A549 (cell line): Measurements from ENCODE around the gene UTS2R. TPM values are rescaled to one million over a fixed set of nuclear protein-coding genes. Genes with fewer than 3 reads are reported as not detected.

Experiments
- ATAC-seq, 2 experiments: fragments of 200-7000 bp in 1 of 2; fragments of >200 bp in 1 of 2; cut with Nextera tagmentation in 1 of 2; cut with Tn5 transposase in 1 of 2; 3 replicates each; pipeline versions ENCODE4 v1.8.0 to v1.9.1; 2018 to 2020; ENCODE audit warnings: mild to moderate bottlenecking in 1 of 2, moderate library complexity in 1 of 2
- CTCF ChIA-PET: fragments of 300-600 bp; sonication (Branson Sonifier 250); formaldehyde crosslinking; extraction: SDS; loops from one replicate; lab custom pipeline; 2021; ENCODE audit warnings: antibody characterized with exemption, inconsistent platforms; lab: Yijun Ruan, JAX
- POLR2A ChIA-PET: fragments of 350-600 bp; formaldehyde crosslinking; extraction: SDS; loops from one replicate; lab custom pipeline; 2021; ENCODE audit warnings: antibody characterized with exemption, inconsistent platforms; lab: Yijun Ruan, JAX
- DNase-seq, 2 experiments: peaks; one replicate each; pipeline versions ENCODE4 v3.0.0 to v3.0.0-alpha.2; 2011 to 2016; ENCODE audit warnings: low read depth in 1 of 2, low spot score in 1 of 2
- FAIRE-seq: peaks from 2 replicates; lab custom pipeline; 2011; peaks lifted over from hg19 to GRCh38; lab: Jason Lieb, UNC
- H3K27ac ChIP-seq, 2 experiments: fragments of >200 bp; sonication (Bioruptor Twin); formaldehyde crosslinking; 3 replicates each; pipeline ENCODE4 v1.5.1; 2016 to 2017
- H3K4me1 ChIP-seq: fragments of >200 bp; sonication (Bioruptor Twin); formaldehyde crosslinking; 3 replicates; pipeline ENCODE4 v1.6.1; 2016
- H3K4me2 ChIP-seq: fragments of >200 bp; sonication (Bioruptor Twin); formaldehyde crosslinking; 3 replicates; pipeline ENCODE4 v1.6.1; 2016
- H3K4me3 ChIP-seq: fragments of >200 bp; sonication (Bioruptor Twin); formaldehyde crosslinking; 3 replicates; pipeline ENCODE4 v1.5.1; 2016
- H3K9me3 ChIP-seq: fragments of >200 bp; sonication (Bioruptor Twin); formaldehyde crosslinking; 3 replicates; pipeline ENCODE4 v1.6.1; 2016
- CTCF ChIP-seq: fragments of >200 bp; sonication (Bioruptor Twin); formaldehyde crosslinking; IDR thresholded peaks from 3 replicates; pipeline ENCODE4 v1.5.1; 2016
- ESRRA ChIP-seq: fragments of 150-350 bp; IDR thresholded peaks from 2 replicates; pipeline ENCODE4 v1.6.1; 2014; ENCODE audit warnings: mild to moderate bottlenecking, low read length, borderline replicate concordance
- FOSB ChIP-seq: fragments of 250-450 bp; sonication (Bioruptor Pico); IDR thresholded peaks from 2 replicates; pipeline ENCODE4 v1.5.0; 2020; ENCODE audit warnings: mild to moderate bottlenecking, moderate library complexity
- FOXS1 ChIP-seq: fragments of 250-450 bp; sonication (Bioruptor Pico); IDR thresholded peaks from 2 replicates; pipeline ENCODE4 v1.5.0; 2020; ENCODE audit warnings: mild to moderate bottlenecking, moderate library complexity
- GATA3 ChIP-seq: IDR thresholded peaks from 2 replicates; pipeline ENCODE4 v1.6.1; 2012; ENCODE audit warnings: borderline replicate concordance
- HES2 ChIP-seq: fragments of >200 bp; sonication (Bioruptor Twin); formaldehyde crosslinking; IDR thresholded peaks from 2 replicates; pipeline ENCODE4 v1.6.1; 2016
- HOXB5 ChIP-seq: fragments of 250-450 bp; sonication (Bioruptor Pico); IDR thresholded peaks from 2 replicates; pipeline ENCODE4 v1.5.0; 2020; ENCODE audit warnings: mild to moderate bottlenecking, moderate library complexity
- KDM1A ChIP-seq: fragments of 200-600 bp; sonication (generic); IDR thresholded peaks from 2 replicates; pipeline ENCODE4 v1.6.1; 2016; ENCODE audit warnings: low read depth, mild to moderate bottlenecking
- KDM5A ChIP-seq: fragments of 200-600 bp; sonication (generic); IDR thresholded peaks from 2 replicates; pipeline ENCODE4 v1.6.1; 2016; ENCODE audit warnings: antibody characterized with exemption, mild to moderate bottlenecking
- MAZ ChIP-seq: fragments of 150-350 bp; IDR thresholded peaks from 2 replicates; pipeline ENCODE4 v1.6.1; 2014; ENCODE audit warnings: antibody characterized with exemption, low read depth, low read length, borderline replicate concordance
- PBX3 ChIP-seq: IDR thresholded peaks from 2 replicates; pipeline ENCODE4 v1.6.1; 2012
- PHF8 ChIP-seq: fragments of 200-600 bp; sonication (generic); IDR thresholded peaks from 2 replicates; pipeline ENCODE4 v1.6.1; 2016; ENCODE audit warnings: low read depth, mild to moderate bottlenecking, antibody characterized with exemption, moderate library complexity, borderline replicate concordance
- POLR2A ChIP-seq: IDR thresholded peaks from 2 replicates; pipeline ENCODE4 v1.6.1; 2012; ENCODE audit warnings: mild to moderate bottlenecking, low read length
- POLR2AphosphoS2 ChIP-seq: conservative IDR thresholded peaks from 2 replicates; pipeline ENCODE4 v1.6.1; 2012; ENCODE audit warnings: low read length, improper control_type of control experiment, inconsistent platforms
- RARB ChIP-seq: fragments of 250-450 bp; sonication (Bioruptor Pico); IDR thresholded peaks from 2 replicates; pipeline ENCODE4 v1.8.0; 2021; ENCODE audit warnings: mild to moderate bottlenecking, moderate library complexity
- REST ChIP-seq: fragments of 200-600 bp; sonication (generic); IDR thresholded peaks from 2 replicates; pipeline ENCODE4 v1.6.1; 2016; ENCODE audit warnings: antibody characterized with exemption, mild to moderate bottlenecking, moderate library complexity
- RFX5 ChIP-seq: fragments of 450-650 bp; IDR thresholded peaks from 2 replicates; pipeline ENCODE4 v1.7.1; 2014; ENCODE audit warnings: antibody characterized with exemption, mild to moderate bottlenecking, moderate library complexity
- SMC3 ChIP-seq: fragments of >200 bp; sonication (Bioruptor Twin); formaldehyde crosslinking; IDR thresholded peaks from 3 replicates; pipeline ENCODE4 v1.6.1; 2018; ENCODE audit warnings: inconsistent platforms
- TFCP2L1 ChIP-seq: fragments of 250-450 bp; sonication (Bioruptor Pico); IDR thresholded peaks from 2 replicates; pipeline ENCODE4 v1.5.0; 2021; ENCODE audit warnings: mild to moderate bottlenecking
- TP53 ChIP-seq: fragments of 250-450 bp; sonication (Bioruptor Pico); IDR thresholded peaks from 2 replicates; pipeline ENCODE4 v1.5.0; 2021; ENCODE audit warnings: mild to moderate bottlenecking, moderate library complexity
- WGBS: methylation state at CpG from one replicate; pipeline ENCODE4 v1.1.6; 2017; ENCODE audit errors: missing lambda C conversion rate; 5-methylcytosine and 5-hydroxymethylcytosine counted together
- polyA plus RNA-seq, 4 experiments: library from polyadenylated mRNA; depleted of rRNA in 3 of 4; stranded (reverse); fragments of >200 nt; fragmentation: RNase III in 1 of 4; extraction: RNeasy Plus Mini Kit Qiagen cat#74134 plus additional on column Dnase treatment in 1 of 4; gene quantifications; 2 replicates in 3 of 4; 3 replicates in 1 of 4; pipeline ENCODE4 v1.2.3, GENCODE V29; 2011 to 2017
- small RNA-seq, 6 experiments: library from RNA; depleted of rRNA; stranded (forward); fragments of <200 nt; gene quantifications; one replicate each; pipeline ENCODE3, GENCODE V24; 2012

UTS2R gene
- polyA plus RNA-seq, 2 of the 4 experiments (the other 2 are of a cell fraction), result not detected

GRCh38 chr17:82424863-82425159, 53.2 kb downstream of the UTS2R start:
- TF ChIP-seq ESRRA (no peak), TFCP2L1 (CRISPR knock-in tag) (no peak), POLR2A (no peak), KDM1A (no peak), HES2 (no peak), RARB (CRISPR knock-in tag) (no peak), RFX5 (no peak), PBX3 (no peak), MAZ (no peak), KDM5A (no peak), SMC3 (no peak), FOXS1 (CRISPR knock-in tag) (no peak), POLR2AphosphoS2 (no peak), PHF8 (no peak), GATA3 (no peak), TP53 (no peak), REST (no peak), FOSB (CRISPR knock-in tag) (no peak), HOXB5 (CRISPR knock-in tag) (no peak), CTCF (no peak)
- TF ChIP-seq, all 56 proteins: peak for 0
- H3K4me2 ChIP-seq, result no peak overlapping the region
- ChIA-PET CTCF (interaction anchor here (1.8 to 3.9 kb wide), 2 partner anchors 10 to 22 kb away, joined by 5 to 21 read pairs; no protein-coding TSS in a partner anchor), POLR2A (no interaction called here)
- H3K9me3 ChIP-seq, result peaks cover 14% of the 10 kb centered on the region
- ATAC-seq (no peak), FAIRE-seq (no peak), DNase-seq (no peak)
- no peaks in the 10 kb centered on the region for H3K4me1 ChIP-seq
- H3K27ac ChIP-seq, result no peak overlapping the region
- 98% methylated on average over 2 of the region's 2 CpGs for WGBS
- no peak overlapping the region for H3K4me3 ChIP-seq

Small RNA genes within 50 kb of the gene (small RNA-seq; reads per million reads assigned to genes)
- 0 reads per million in 6 experiments for gene RF00019

Other genes with a start within 250 kb of the UTS2R start
- 16.6 and 18.5 TPM in 2 replicates for gene CCDC57, start 158.9 kb upstream of the UTS2R start, polyA plus RNA-seq (2011; rRNA removed)
- 18.2 to 22.1 TPM (median 18.9 TPM) in 3 replicates for gene CCDC57, start 158.9 kb upstream of the UTS2R start, polyA plus RNA-seq (2017; fragmentation: RNase III; extraction: RNeasy Plus Mini Kit Qiagen cat#74134 plus additional on column Dnase treatment)
- 28.6 and 40.0 TPM in 2 replicates for gene SLC16A3, start 142.7 kb upstream of the UTS2R start, polyA plus RNA-seq (2011; rRNA removed)
- gene SLC16A3, start 142.7 kb upstream of the UTS2R start, polyA plus RNA-seq (2017; fragmentation: RNase III; extraction: RNeasy Plus Mini Kit Qiagen cat#74134 plus additional on column Dnase treatment), result 77.9 to 97.7 TPM (median 90.9 TPM) in 3 replicates
- 130 and 139 TPM in 2 replicates for gene CSNK1D, start 98.1 kb upstream of the UTS2R start, polyA plus RNA-seq (2011; rRNA removed)
- gene CSNK1D, start 98.1 kb upstream of the UTS2R start, polyA plus RNA-seq (2017; fragmentation: RNase III; extraction: RNeasy Plus Mini Kit Qiagen cat#74134 plus additional on column Dnase treatment), result 151 to 173 TPM (median 163 TPM) in 3 replicates
- not detected in 2 replicates for gene CD7, start 54.2 kb upstream of the UTS2R start, polyA plus RNA-seq (2011; rRNA removed)
- not detected in 3 replicates for gene CD7, start 54.2 kb upstream of the UTS2R start, polyA plus RNA-seq (2017; fragmentation: RNase III; extraction: RNeasy Plus Mini Kit Qiagen cat#74134 plus additional on column Dnase treatment)
- 0.22 and 0.58 TPM in 2 replicates for gene SECTM1, start 38.0 kb upstream of the UTS2R start, polyA plus RNA-seq (2011; rRNA removed)
- gene SECTM1, start 38.0 kb upstream of the UTS2R start, polyA plus RNA-seq (2017; fragmentation: RNase III; extraction: RNeasy Plus Mini Kit Qiagen cat#74134 plus additional on column Dnase treatment), result 1.5 to 2.5 TPM (median 2.0 TPM) in 3 replicates
- 0.32 and 0.43 TPM in 2 replicates for gene TEX19, start 12.5 kb upstream of the UTS2R start, polyA plus RNA-seq (2011; rRNA removed)
- gene TEX19, start 12.5 kb upstream of the UTS2R start, polyA plus RNA-seq (2017; fragmentation: RNase III; extraction: RNeasy Plus Mini Kit Qiagen cat#74134 plus additional on column Dnase treatment), result 0.50 to 0.66 TPM (median 0.55 TPM) in 3 replicates
- gene HEXD, start 46.6 kb downstream of the UTS2R start, polyA plus RNA-seq (2011; rRNA removed), result 18.0 and 18.4 TPM in 2 replicates
- gene HEXD, start 46.6 kb downstream of the UTS2R start, polyA plus RNA-seq (2017; fragmentation: RNase III; extraction: RNeasy Plus Mini Kit Qiagen cat#74134 plus additional on column Dnase treatment), result 15.9 to 21.4 TPM (median 19.5 TPM) in 3 replicates
- 14.9 and 15.2 TPM in 2 replicates for gene OGFOD3, start 46.8 kb downstream of the UTS2R start, polyA plus RNA-seq (2011; rRNA removed)
- 19.8 to 21.9 TPM (median 20.8 TPM) in 3 replicates for gene OGFOD3, start 46.8 kb downstream of the UTS2R start, polyA plus RNA-seq (2017; fragmentation: RNase III; extraction: RNeasy Plus Mini Kit Qiagen cat#74134 plus additional on column Dnase treatment)
- 68.6 and 81.8 TPM in 2 replicates for gene CYBC1, start 79.0 kb downstream of the UTS2R start, polyA plus RNA-seq (2011; rRNA removed)
- gene CYBC1, start 79.0 kb downstream of the UTS2R start, polyA plus RNA-seq (2017; fragmentation: RNase III; extraction: RNeasy Plus Mini Kit Qiagen cat#74134 plus additional on column Dnase treatment), result 74.3 to 89.8 TPM (median 86.5 TPM) in 3 replicates
- 89.6 and 108 TPM in 2 replicates for gene NARF, start 87.0 kb downstream of the UTS2R start, polyA plus RNA-seq (2011; rRNA removed)
- gene NARF, start 87.0 kb downstream of the UTS2R start, polyA plus RNA-seq (2017; fragmentation: RNase III; extraction: RNeasy Plus Mini Kit Qiagen cat#74134 plus additional on column Dnase treatment), result 38.2 to 51.2 TPM (median 45.0 TPM) in 3 replicates
- 34.8 and 35.9 TPM in 2 replicates for gene FOXK2, start 148.0 kb downstream of the UTS2R start, polyA plus RNA-seq (2011; rRNA removed)
- gene FOXK2, start 148.0 kb downstream of the UTS2R start, polyA plus RNA-seq (2017; fragmentation: RNase III; extraction: RNeasy Plus Mini Kit Qiagen cat#74134 plus additional on column Dnase treatment), result 37.5 to 39.2 TPM (median 38.2 TPM) in 3 replicates